Measurements from ENCODE around the gene SRSF7.
"Not testable (repeated sequence)": the region's sequence is repeated elsewhere in the genome, so short reads cannot be mapped to it uniquely, and the experiment has no call there.

- not testable (repeated sequence) for TF ChIP-seq CTCF (IDR thresholded peaks at IDR 0.05 in 8 of 11, conservative IDR thresholded peaks at IDR 0.05 in 3 of 11); POLR2A (IDR thresholded peaks at IDR 0.05)
Measured at GRCh38 chr2:38714941-38715340, 36.2 kb downstream of the SRSF7 start.

Data from spleen (tissue), 7 donors.